Measurements from ENCODE around the gene FBLN1. TPM values are rescaled to one million over a fixed set of nuclear protein-coding genes. Genes with fewer than 3 reads are reported as not detected.

The FBLN1 gene
- total and polyA plus RNA-seq, 8 donors, result 38.8 to 416 (median 114) TPM

GRCh38 chr22:45562102-45562501 is 59.4 kb downstream of the FBLN1 start:
- Histone ChIP-seq H3K27ac (no peak overlapping the region), H3K36me3 (peaks cover 0 to 33% (median 24%) of the 10 kb centered on the region in 4 donors), H3K4me3 (no peak overlapping the region), H3K4me1 (no peaks in the 10 kb centered on the region), H3K27me3 (peaks cover 0 to 19% (median 0%) of the 10 kb centered on the region in 3 donors), H3K9me3 (peaks cover 0 to 18% (median 15%) of the 10 kb centered on the region in 4 donors)
- WGBS, 5 donors, result 84 to 94% (median 90%) methylated on average over 4 to 5 of the region's 5 CpGs
- intact Hi-C loops (cut with DNase I; ENCODE audit: low total_unique reads), result no loop called here
- TF ChIP-seq CTCF (IDR thresholded peaks at IDR 0.05) (no peak), EP300 (IDR thresholded peaks at IDR 0.05) (no peak), POLR2AphosphoS5 (IDR thresholded peaks at IDR 0.05) (no peak), POLR2A (IDR thresholded peaks at IDR 0.05) (no peak)
- DNase-seq, result no peak

- H3K27ac ChIP-seq, result no peak overlapping the region
- TF ChIP-seq CTCF (IDR thresholded peaks at IDR 0.05) (no peak), POLR2AphosphoS5 (IDR thresholded peaks at IDR 0.05) (no peak), POLR2A (IDR thresholded peaks at IDR 0.05) (no peak), EP300 (IDR thresholded peaks at IDR 0.05) (no peak)
- DNase-seq, result no peak
- H3K4me3 ChIP-seq, result no peak overlapping the region
- intact Hi-C loops (cut with DNase I; ENCODE audit: low total_unique reads), result no loop called here
- H3K27me3 ChIP-seq, result peaks cover 0 to 26% (median 0%) of the 10 kb centered on the region in 3 donors
- WGBS, 5 donors, result 93 to 97% (median 96%) methylated on average over 38 to 44 of the region's 44 CpGs
- H3K36me3 ChIP-seq, result peaks cover 0 to 33% (median 24%) of the 10 kb centered on the region in 4 donors
- no peaks in the 10 kb centered on the region for H3K4me1 ChIP-seq
- H3K9me3 ChIP-seq, result peaks cover 0 to 18% (median 15%) of the 10 kb centered on the region in 4 donors
Measured at GRCh38 chr22:45562537-45563361, 60.1 kb downstream of the FBLN1 start.

GRCh38 chr22:45563362-45564040 is 60.8 kb downstream of the FBLN1 start:
- Histone ChIP-seq H3K36me3 (peaks cover 0 to 33% (median 24%) of the 10 kb centered on the region in 4 donors), H3K27me3 (peaks cover 0 to 29% (median 0%) of the 10 kb centered on the region in 3 donors), H3K4me3 (no peak overlapping the region), H3K9me3 (peaks cover 0 to 18% (median 15%) of the 10 kb centered on the region in 4 donors), H3K27ac (no peak overlapping the region), H3K4me1 (no peaks in the 10 kb centered on the region)
- DNase-seq, result no peak
- TF ChIP-seq CTCF (IDR thresholded peaks at IDR 0.05) (no peak), POLR2A (IDR thresholded peaks at IDR 0.05) (no peak), EP300 (IDR thresholded peaks at IDR 0.05) (no peak), POLR2AphosphoS5 (IDR thresholded peaks at IDR 0.05) (no peak)
- WGBS, 5 donors, result 76 to 84% (median 81%) methylated on average over 20 of the region's 20 CpGs
- intact Hi-C loops (cut with DNase I; ENCODE audit: low total_unique reads), result no loop called here

GRCh38 chr22:45564349-45565030 is 61.8 kb downstream of the FBLN1 start:
- no peak overlapping the region for H3K4me3 ChIP-seq
- no peaks in the 10 kb centered on the region for H3K4me1 ChIP-seq
- peaks cover 0 to 33% (median 21%) of the 10 kb centered on the region in 4 donors for H3K36me3 ChIP-seq
- H3K27me3 ChIP-seq, result peaks cover 0 to 29% (median 0%) of the 10 kb centered on the region in 3 donors
- intact Hi-C loops (cut with DNase I; ENCODE audit: low total_unique reads), result no loop called here
- no peak overlapping the region for H3K27ac ChIP-seq
- peaks cover 0 to 16% (median 13%) of the 10 kb centered on the region in 4 donors for H3K9me3 ChIP-seq
- 75 to 88% (median 84%) methylated on average over 13 of the region's 13 CpGs for WGBS, 5 donors
- TF ChIP-seq POLR2AphosphoS5 (IDR thresholded peaks at IDR 0.05) (no peak), EP300 (IDR thresholded peaks at IDR 0.05) (no peak), CTCF (IDR thresholded peaks at IDR 0.05) (no peak), POLR2A (IDR thresholded peaks at IDR 0.05) (no peak)
- no peak for DNase-seq

Measured in stomach (tissue), 9 donors.